GM18517 (cell line): Measurements from ENCODE around the gene SIM2.
"Not testable (repeated sequence)": the region's sequence is repeated elsewhere in the genome, so short reads cannot be mapped to it uniquely, and the experiment has no call there.

Experiments used
- ATAC-seq: cut with Tn5 transposase; IDR thresholded peaks from one replicate; pipeline ENCODE4 v1.9.1; 2021; ENCODE audit warnings: mild to moderate bottlenecking, moderate library complexity; ENCODE audit not compliant: unreplicated experiment

The SIM2 gene

GRCh38 chr21:36698981-36699545 lies at the start of gene SIM2:
Gene SIM2, plus strand, starts transcription at chr21:36699115. Its CDS starts 632 bp downstream, at chr21:36699747.
- no peak for ATAC-seq

DNA sequence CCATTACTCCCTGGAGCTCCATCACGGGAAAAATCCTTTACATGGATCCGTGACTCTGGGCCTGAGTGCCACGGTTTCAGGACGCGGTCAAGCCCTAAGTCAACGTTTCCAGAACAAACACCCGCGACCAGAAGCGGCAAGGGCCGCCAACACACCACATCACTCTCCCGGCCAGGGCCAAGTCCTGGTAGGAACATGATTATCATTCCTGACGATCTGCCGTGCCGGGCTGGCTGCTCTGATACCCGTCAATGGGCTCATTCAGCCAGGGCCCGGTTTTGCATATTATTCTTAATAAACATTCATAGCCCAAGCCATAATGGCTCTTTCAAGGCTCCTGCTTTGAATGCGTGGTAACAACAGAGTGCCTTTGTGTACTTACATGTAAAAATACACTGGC lies 44.6 kb upstream of the SIM2 start:
- ATAC-seq, result no peak

DNA sequence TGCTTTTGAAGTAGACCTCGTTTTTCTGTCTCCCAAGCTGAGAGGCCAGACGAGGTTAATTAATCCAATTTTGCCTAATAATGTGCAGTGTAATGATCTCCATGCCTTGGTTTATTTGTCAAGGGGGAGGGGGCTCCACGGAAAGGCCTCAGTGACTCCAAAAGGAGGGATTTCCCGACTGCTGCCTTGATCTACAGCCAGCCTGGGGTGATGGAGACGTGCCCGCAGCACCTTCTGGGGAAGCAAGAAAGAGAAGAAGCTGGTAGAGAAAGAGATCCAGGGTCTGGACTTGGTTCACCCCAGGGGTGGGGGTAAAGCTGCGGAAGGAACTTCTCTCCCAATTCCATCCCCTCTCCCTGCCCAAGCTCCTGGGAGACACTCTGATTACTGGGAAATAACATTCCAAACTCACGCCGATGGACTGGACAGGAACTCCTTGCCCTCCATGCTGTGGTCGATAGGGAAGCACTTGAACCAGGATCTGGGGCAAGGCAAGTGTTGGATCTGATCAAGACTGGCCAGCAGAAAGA lies 44.1 kb upstream of the SIM2 start:
- no peak for ATAC-seq

GRCh38 chr21:36656138-36656537 lies 42.8 kb upstream of the SIM2 start:
- ATAC-seq, result no peak

DNA sequence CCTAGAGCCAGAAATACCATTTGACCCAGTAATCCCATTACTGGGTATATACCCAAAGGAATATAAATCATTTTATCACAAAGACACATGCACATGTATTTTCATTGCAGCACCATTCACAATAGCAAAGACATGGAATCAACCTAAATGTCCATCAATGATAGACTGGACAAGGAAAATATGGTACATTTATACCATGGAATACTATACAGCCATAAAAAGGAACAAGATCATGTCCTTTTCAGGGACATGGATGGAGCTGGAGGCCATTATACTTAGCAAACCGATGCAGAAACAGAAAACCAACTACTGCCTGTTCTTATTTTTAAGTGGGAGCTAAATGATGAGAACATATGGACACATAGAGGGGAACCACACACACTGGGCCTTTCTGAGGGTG lies 41.6 kb upstream of the SIM2 start:
- not testable (repeated sequence) for ATAC-seq

- no peak for ATAC-seq
Observed at GRCh38 chr21:36657999-36658398, 40.9 kb upstream of the SIM2 start.

DNA sequence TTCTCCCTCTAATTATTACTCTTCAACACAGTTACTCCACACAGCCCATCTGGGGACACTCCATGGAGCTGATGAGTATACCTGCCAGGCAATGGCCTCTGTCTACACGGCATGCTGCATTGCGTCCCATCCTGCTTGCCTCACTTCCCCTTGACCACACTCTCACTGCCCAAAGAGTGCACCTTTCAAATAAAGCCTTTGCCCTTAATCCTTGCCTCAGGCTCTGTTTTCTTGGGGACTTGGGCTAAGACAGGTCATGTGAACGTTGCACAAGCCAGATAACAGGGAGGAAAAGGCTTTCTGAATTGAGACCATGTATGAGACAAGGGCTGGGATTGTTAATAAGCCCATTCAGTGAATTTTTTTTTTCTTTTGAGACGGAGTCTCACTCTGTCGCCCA lies 40.0 kb upstream of the SIM2 start:
- no peak for ATAC-seq

GRCh38 chr21:36661511-36662309 lies 37.2 kb upstream of the SIM2 start:
- ATAC-seq, result no peak

DNA sequence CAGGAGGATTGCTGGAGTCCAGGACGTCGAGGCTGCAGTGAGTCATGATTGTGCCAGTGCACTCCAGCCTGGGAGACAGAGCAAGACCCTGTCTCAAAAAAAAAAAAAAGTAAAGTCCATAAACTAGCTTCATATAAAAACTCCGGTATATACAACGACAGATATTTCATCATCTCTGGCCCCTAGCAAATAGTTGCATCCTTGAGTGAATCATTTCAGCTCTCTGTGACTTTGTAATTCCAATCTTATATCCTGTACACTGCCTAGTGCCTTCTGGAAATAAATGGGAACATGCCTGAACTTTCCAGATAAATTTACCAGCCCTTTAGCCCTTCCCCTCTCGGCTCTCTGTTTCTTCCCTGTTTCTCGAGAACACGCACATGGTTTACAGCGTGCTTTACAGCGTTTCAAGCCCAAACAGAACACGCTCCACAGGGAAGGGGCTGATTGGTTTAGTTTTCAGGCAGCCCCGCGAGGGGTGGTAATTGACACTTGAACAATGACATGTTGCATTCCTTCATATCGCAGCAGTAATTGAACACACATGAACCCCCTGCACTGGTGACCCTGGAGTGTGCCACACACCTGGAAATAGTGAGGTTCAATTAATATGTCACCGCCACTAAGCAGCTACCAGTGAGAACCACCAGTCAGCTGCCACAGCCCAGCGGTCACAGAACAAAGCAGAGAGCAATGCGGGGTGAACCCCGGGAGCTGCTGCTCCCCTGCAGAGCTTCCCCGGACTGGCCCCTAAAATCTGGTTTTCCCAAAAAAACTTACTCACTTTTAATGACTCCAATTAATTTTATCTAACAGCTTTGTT lies 35.7 kb upstream of the SIM2 start:
- ATAC-seq, result no peak

- no peak for ATAC-seq
Observed at GRCh38 chr21:36664662-36664990, 34.3 kb upstream of the SIM2 start.

GRCh38 chr21:36665806-36666205 lies 33.1 kb upstream of the SIM2 start:
- no peak for ATAC-seq

- no peak for ATAC-seq
Observed at GRCh38 chr21:36668713-36669112, 30.2 kb upstream of the SIM2 start.

- no peak for ATAC-seq
Observed at GRCh38 chr21:36671836-36672235, 27.1 kb upstream of the SIM2 start.

- not testable (repeated sequence) for ATAC-seq
Observed at GRCh38 chr21:36672296-36672695, 26.6 kb upstream of the SIM2 start.

GRCh38 chr21:36672737-36673136 lies 26.2 kb upstream of the SIM2 start:
- ATAC-seq, result no peak

GRCh38 chr21:36676039-36676950 lies 22.6 kb upstream of the SIM2 start:
- no peak for ATAC-seq

DNA sequence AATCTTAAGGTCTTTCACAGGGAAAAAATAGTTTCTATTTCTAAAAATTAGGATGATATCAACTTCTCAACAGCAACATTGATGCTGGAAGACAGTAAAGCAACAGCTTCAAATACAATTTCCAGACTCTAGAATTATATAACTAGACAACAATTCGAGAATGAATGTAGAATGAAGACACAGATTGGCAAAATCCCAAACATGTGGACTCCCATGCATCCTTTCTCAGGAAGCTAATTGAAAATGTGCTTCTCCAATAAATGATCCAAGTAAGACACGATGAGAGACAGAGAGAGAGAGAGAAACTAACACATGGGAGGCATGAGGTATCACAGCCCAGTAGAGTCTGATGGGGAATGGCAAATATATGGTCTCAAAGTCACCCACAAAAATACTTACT lies 21.5 kb upstream of the SIM2 start:
- ATAC-seq, result no peak

DNA sequence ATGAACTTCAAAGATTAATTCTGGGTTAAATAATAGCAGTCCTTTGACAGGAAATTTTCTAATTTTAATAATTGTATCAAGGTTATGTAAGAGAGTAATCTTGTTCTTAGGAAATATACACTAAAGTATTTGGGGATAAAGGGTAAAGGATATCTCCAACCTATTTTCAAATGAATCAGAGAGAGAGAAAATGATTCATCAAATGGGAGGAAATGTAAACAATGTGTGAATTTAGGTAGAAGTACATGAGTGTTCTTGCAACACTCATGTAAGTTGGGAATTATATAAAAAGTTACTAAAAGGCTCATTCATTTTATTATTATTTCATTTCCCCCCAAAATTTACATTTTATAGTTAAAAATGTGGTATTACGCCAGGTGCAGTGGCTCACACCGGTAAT lies 20.4 kb upstream of the SIM2 start:
- ATAC-seq, result no peak

DNA sequence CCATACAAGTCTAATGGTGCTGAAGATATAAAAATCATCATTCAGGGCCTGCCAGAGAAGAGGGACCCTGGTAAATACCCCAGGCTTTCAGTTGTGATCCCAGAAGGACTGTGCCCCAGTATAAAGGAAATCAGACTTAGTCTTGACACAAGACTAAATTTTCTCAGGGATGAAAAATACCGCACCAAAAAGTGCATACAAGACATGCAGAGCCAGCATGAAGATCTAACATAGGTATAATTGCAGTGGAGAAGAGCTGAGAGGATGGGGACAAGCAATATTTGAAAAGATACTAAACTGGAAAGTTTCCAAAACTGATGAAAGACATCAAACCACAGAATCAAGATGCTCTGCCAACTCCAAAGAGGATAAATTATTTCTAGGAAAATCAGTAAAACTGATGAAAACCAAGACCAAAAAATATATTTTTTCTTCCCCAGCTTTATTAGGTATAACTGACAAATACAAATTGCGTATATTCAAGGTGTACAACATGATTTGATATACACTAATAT lies 17.7 kb upstream of the SIM2 start:
- no peak for ATAC-seq

DNA sequence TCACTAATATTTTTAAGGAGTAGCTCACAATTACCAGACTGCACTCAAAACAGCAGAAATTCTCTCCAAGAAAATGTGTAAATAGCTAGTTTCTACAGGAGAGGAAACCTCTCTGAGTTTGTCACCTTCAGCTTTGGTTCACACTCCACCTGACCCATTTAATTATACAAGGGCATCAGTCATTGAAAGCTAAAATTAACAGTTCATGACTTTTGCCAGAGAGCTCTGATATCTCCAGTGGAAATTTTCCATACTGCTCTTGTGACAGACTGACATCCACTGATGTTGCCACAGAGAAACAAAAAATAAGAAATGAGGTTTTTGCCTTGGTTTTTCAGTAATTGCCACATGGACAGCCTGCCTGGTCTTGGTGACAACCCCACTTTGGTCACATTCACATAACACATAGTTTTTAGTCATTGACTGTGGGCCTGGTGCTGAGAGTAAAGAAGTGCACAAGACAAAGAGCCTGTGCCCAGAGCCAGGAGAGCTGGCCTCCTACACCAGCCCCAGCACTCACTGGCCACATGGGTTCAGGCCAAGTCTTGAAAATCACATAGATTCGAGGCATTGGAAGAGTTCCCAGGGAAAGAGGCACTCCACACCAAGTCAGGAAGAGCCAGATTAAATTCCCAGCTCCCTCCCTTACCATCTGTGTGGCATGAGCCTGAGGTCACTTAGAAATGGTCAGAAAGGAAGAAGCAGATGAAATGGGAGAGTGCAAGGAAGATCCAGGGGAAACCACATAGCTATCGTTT lies 13.8 kb upstream of the SIM2 start:
- ATAC-seq, result no peak
